Measurements from ENCODE around the gene EMB.
A peak's percentile ranks its signal among the peaks of the same experiment; 100 is the strongest.
"Not testable (repeated sequence)": the region's sequence is repeated elsewhere in the genome, so short reads cannot be mapped to it uniquely, and the experiment has no call there.

Gene EMB

DNA sequence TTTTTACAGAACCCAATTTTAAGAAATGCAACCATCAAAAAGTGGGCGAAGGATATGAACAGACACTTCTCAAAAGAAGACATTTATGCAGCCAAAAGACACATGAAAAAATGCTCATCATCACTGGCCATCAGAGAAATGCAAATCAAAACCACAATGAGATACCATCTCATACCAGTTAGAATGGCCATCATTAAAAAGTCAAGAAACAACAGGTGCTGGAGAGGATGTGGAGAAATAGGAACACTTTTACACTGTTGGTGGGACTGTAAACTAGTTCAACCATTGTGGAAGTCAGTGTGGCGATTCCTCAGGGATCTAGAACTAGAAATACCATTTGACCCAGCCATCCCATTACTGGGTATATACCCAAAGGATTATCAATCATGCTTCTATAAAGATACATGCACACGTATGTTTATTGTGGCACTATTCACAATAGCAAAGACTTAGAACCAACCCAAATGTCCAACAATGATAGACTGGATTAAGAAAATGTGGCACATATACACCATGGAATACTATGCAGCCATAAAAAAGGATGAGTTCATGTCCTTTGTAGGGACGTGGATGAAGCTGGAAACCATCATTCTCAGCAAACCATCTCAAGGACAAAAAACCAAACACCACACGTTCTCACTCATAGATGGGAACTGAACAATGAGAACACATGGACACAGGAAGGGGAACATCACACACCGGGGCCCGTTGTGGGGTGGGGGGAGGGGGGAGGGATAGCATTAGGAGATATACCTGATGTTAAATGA, 19.7 kb downstream of the EMB start:
- DNase-seq (ENCODE audit: low spot score), result not testable (repeated sequence)

DNA sequence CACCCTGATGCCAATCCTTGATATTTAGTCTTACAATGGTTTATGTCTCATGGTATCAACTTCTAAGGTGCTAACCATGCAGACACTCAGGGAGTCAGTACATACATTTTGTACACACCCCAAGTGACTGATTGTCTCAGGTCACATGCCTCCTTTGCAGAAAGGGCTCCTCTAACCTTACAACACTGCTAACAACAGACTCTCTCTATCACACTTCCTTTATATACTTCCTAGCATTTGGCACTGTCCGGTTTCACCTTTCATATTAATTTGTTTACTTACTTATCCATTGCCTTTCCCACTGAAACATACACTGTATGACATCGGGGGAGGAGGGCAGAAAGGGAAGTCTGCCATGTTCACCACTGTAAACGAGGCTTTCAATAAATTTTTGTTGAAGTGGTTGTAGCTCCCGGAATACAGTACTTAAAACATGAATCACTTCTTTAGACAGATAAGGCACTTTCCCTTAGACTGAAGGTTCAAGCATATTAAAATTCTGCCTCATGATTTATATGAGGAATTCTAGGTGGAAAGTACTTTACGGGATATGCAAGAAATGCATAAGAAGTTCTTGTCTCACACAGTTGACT, 20.6 kb downstream of the EMB start:
- no peak for DNase-seq (ENCODE audit: low spot score)

DNA sequence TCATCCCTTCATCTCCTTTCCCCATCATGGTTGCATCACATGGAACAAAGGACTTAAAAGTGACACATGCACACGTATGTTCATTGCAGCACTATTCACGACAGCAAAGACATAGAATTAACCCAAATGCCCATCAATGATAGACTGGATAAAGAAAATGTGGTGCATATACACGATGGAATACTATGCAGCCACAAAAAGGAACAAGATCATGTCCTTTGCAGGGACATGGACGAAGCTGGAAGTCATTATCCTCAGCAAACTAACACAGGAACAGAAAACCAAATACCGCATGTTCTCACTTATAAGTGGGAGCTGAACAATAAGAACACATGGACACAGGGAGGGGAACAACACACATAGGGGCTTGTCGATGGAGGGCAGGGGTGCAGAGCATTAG, 21.4 kb downstream of the EMB start:
- not testable (repeated sequence) for DNase-seq (ENCODE audit: low spot score)

DNA sequence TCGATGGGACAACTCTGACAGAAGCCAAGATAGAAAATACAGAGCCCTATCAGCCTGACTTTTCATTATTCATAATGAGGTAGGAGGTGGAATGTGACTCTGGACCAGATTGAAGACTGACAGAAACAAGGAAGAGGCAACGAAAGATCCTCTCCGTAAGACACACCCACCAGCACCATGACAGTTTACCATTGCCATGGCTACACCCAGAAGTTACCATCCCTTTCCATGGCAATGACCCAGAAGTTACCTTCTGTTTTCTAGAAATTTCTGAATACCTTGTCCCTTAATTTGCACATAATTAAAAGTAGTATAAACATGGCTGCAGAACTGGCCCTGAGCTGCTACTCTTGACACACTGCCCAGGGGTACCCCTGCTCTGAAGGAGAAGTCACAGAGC, 24.5 kb downstream of the EMB start:
- not testable (repeated sequence) for DNase-seq (ENCODE audit: low spot score)

DNA sequence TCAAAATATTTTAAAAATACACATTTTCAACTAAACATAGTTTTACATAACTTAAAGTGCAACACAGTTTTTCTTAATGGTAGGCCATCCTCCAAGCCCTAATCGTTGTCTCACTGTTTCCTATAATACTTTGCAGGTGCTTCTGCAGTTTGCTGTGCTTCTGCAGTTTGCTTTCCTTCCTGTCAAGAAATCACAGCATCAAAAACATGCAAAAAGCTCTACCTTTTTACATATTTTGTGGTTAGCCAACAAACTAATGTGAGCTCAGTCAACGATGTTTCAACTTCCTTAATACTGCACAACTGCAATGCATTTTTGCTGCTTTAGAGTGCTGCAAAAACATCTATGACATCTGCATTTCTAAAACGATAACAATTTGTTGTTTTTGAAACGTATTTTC, 25.2 kb downstream of the EMB start:
- peak; percentile 25 for DNase-seq (ENCODE audit: low spot score)

DNA sequence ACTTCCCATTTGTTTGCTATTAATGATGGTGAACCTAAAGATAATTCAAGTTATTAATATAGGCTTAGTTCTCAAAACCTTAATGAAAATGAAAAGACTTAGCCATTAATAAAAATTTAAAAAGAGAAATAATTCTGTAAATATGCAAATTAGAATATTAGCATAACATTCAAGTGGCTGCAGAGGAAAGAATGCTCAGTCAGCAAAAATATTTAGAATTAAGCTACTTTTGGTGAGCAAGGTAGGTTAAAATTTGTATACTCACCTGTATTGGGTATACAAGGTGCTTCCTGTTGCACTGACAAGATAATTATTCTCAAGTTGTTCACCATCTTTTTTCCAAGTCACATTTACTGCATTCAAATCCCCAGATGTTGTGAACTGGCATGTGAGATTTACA, 30.2 kb downstream of the EMB start:
- DNase-seq (ENCODE audit: low spot score), result not testable (repeated sequence)

DNA sequence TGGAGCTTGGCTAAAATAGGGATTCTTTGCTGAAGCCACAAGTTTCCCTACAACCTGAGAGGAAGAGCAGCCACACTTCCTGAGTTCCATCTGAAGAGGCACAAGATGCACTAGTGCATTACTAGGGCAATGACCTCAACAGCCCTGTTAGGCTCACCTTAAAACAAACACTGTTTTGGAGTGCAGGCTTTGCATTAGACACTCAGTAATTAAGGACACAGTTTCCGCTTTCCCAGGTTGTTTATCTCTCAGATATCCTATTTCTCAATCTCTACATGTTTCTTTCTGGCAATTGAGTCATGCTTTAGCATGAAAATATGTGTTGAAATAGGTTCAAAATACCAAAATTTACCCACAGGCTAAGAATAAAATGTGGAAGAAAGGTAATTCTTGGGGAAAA, 34.2 kb downstream of the EMB start:
- DNase-seq (ENCODE audit: low spot score), result no peak

DNA sequence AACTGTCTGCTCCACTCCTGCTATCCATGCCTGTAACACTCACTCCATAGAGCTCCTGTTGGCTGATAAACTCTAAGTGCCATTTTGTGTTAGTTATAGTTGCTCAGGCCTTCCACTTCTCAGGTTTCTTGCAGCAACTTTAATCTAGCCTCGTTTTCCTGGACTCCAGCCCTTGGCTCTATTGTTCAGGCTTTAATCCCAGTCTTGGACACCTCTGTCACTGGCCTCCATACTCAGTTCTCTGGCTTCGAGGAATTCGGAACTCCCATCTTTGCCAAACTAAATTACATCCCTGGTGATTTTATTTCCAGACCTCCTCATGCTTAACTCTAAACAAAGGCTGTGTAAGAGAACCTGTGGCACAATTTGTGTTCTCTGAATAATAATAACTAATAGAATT, 39.8 kb downstream of the EMB start:
- DNase-seq (ENCODE audit: low spot score), result no peak

DNA sequence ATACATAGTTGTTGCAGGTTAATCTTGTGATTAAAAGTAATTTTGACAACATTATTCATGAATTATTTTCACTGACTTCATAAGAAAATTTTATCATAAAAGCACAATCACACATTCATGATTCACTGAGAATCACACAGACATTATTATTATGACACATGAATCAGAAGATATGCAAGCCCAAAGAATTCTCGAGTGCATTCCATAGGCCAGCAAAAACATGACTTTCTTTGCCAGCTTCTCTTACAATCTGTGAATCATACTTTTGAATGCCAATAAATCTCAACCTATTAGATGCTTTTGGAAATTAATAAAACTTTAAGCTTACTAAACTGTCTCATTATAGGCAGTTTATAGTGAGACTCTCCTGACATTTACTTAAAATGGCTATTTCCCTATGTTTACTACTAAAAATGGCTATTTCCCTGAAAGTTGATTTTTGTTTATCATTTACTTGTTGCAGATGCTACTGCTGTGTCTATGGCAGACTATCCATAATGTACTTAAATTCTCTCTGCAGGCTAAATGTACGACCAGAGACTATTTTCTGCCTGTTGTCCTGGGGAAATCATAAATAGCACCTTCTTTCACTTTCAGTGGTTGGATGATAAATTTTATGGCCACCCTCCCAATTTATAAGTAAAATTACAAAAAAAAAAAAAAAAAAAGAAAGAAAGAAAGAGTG, 47.0 kb downstream of the EMB start:
- not testable (repeated sequence) for DNase-seq (ENCODE audit: low spot score)

DNA sequence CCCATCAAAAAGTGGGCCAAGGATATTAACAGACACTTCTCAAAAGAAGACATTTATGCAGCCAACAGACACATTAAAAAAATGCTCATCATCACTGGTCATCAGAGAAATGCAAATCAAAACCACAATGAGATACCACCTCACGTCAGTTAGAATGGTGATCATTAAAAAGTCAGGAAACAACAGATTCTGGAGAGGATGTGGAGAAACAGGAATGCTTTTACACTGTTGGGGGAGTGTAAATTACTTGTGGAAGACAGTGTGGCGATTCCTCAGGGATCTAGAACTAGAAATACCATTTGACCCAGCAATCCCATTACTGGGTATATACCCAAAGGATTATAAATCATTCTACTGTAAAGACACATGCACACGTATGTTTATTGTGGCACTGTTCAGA, 48.8 kb downstream of the EMB start:
- DNase-seq (ENCODE audit: low spot score), result not testable (repeated sequence)

DNA sequence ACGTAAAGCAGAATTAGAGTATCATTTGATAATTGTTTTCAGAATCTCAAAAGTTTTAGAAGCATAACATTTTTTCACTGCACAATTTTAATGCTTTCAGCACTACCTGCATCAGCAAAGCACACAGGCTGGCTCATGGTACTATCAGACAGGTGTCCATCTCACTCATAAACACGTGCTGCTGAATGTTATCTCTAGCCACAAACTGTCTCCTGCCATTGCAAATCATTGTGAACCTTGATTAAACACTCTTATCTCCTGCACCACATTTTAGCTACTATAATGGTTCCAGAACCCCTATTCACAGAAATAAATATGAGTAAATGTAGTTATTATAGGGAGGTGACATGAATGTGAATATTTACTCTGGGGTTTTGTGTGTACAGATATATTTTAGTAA, 56.7 kb downstream of the EMB start:
- DNase-seq (ENCODE audit: low spot score), result not testable (repeated sequence)

DNA sequence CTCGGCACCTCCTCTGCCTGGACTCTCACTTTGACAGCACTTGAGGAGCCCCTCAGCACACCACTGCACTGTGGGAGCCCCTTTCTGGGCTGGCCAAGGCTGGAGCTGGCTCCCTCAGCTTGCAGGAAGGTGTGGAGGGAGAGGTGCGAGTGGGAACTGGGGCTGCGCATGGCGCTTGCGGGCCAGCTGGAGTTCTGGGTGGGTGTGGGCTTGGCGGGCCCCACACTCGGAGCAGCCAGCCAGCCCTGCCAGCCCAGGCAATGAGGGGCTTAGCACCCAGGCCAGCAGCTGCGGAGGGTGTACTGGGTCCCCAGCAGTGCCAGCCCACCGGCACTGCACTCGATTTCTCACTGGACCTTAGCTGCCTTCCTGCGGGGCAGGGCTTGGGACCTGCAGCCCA, 64.4 kb downstream of the EMB start:
- DNase-seq (ENCODE audit: low spot score), result not testable (repeated sequence)

DNA sequence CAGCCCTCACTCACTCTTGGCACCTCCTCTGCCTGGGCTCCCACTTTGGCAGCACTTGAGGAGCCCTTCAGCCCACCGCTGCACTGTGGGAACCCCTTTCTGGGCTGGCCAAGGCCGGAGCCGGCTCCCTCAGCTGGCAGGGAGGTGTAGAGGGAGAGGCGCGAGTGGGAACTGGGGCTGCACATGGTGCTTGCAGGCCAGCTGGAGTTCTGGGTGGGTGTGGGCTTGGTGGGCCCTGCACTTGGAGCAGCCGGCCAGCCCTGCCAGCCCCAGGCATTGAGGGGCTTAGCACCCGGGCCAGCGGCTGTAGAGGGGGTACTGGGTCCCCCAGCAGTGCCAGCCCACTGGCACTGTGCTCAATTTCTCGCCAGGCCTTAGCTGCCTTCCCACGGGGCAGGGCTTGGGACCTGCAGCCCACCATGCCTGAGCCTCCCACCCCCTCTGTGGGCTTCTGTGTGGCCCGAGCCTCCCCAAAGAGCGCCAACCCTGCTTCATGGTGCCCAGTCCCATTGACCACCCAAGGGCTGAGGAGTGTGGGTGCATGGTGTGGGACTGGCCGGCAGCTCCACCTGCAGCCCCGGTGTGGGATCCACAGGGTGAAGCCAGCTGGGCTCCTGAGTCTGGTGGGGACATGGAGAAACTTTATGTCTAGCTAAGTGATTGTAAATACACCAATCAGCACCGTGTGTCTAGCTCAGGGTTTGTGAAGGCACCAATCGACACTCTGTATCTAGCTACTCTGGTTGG, 71.6 kb downstream of the EMB start:
- DNase-seq (ENCODE audit: low spot score), result not testable (repeated sequence)

DNA sequence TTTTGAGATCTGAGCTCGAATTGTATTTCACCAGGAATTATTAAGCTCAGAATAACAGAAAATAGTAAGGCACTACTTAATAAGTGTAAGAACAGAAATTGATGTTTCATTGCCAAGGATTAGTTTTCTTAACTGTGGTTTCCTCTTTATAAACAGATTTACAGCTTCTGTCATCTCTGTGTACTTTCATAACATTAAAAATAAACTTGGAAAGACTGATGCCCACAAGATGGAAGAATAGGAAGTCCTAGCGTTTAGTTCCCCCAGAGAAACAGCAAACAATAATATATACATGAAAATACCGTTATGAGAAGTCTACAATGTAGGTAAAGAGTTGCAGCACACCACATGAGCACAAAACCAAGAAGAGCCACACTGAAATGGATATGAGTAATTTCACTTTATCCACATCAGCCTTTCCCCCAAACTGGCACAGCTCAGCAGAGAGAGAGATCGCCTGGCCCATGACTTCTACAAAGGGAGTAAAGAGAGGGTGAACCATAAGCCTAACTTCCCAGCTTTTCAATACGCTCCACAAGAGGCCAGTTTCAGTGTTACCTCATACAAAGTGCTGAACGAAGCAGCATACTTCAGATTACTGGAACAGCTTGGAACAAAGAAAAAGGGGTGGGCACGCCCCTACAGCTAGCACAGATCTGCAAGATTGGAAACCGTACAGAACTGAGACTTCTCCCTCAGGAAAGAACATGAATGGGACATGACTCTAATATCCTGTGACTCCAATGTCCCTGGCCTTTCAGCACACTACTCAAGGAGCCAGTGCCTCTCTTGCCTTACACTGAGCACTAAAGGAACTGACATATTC, 75.4 kb downstream of the EMB start:
- no peak for DNase-seq (ENCODE audit: low spot score)

DNA sequence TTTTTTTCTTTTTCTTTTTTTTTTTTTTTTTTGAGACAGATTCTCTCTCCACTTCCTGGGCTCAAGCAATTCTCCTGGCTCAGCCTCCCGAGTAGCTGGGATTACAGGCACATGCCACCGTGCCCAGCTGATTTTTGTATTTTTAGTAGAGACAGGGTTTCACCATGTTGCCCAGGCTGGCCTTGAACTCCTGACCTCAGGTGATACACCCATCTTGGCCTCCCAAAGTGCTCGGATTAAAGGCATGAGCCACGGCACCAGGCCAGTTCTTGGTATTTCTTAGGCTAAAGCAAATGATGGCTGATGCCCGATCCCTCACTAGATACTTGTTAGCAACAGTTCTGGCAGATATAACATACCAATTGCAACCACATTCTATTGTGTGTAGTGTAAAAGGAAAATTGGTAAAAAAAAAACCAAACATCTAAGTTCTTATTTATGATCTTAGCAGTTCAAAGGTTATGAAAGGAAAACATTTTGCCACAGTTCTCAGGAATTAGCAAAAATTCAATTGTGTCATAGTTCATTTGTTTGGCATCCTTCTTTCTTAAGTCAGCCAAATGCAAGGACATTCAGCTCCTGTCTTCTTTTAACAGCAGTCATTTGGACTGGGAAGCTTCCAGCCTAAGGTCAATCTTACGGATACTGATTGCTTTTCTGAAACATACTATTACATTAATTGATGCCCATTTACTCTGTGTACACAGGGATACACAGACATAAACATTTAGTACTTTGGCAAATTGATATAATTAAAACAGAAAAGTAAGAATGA, 76.4 kb downstream of the EMB start:
- not testable (repeated sequence) for DNase-seq (ENCODE audit: low spot score)

DNA sequence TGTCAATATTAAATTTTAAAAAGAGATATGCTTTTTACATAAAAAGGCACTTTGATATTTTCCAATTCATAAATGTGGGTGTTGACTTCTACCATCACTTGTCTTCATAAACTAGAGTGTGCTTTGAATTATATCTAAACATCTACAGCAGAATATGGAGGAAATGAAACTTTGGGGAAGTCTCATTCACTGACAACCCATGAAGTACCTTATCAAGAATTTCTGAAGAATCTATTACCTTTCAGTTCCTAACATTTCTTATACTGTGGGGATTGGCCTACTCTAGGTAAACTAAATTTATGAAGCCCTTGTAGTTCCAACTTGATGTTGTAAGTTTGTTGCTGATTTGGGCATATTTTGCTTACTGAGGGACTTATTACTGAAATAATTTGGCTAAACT, 81.9 kb downstream of the EMB start:
- DNase-seq (ENCODE audit: low spot score), result no peak

DNA sequence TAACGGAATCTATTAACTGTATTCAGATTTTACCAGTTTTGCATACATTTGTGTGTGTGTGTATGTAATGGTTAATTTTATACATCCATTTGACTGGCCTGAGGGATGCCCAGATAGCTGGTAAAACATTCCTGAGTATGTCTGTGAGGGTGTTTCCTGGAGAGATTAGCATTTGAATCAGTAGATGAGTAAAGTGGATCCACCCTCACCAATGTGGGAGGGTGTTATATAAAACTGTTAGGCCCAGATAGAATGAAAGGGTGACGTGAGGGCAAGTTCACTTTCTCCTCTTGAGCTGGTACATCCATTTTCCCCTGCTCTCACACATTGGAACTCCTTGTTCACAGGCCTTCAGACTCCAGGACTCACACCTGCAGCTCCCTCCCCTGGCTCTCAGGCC, 88.7 kb downstream of the EMB start:
- no peak for DNase-seq (ENCODE audit: low spot score)

Data from activated CD4-positive, alpha-beta T cell treated with anti-CD3 and anti-CD28 coated beads, Interleukin-2, Interleukin-4, amounts not matched to agents 100 ng/mL and 50 ng/mL, durations not matched to agents 16 hours and 8 hours (primary cell).